ENCODE data around the gene CDHR1.

The CDHR1 gene

GRCh38 chr10:84214612-84215235, 20.4 kb downstream of the CDHR1 start:
- no peak for TF ChIP-seq SIN3A (IDR thresholded peaks at IDR 0.05; ENCODE audit: borderline replicate concordance, insufficient read depth, low read length)
- no peak for TF ChIP-seq REST (IDR thresholded peaks at IDR 0.05; ENCODE audit: insufficient read depth in 1 of 2, low read depth in 2 of 2, low read length in 2 of 2)
- TF ChIP-seq FOXP2 (optimal IDR thresholded peaks at IDR 0.05; ENCODE audit: borderline replicate concordance, extremely low read depth, extremely low read length, insufficient read depth): no peak
- TF ChIP-seq TAF1 (IDR thresholded peaks at IDR 0.05; ENCODE audit: borderline replicate concordance, insufficient read depth, low read length): no peak
- no peak for TF ChIP-seq POLR2AphosphoS5 (IDR thresholded peaks at IDR 0.05; ENCODE audit: low read depth, low read length)

GRCh38 chr10:84216834-84217233, 22.5 kb downstream of the CDHR1 start:
- TF ChIP-seq FOXP2 (optimal IDR thresholded peaks at IDR 0.05; ENCODE audit: borderline replicate concordance, extremely low read depth, extremely low read length, insufficient read depth) (no peak), SIN3A (IDR thresholded peaks at IDR 0.05; ENCODE audit: borderline replicate concordance, insufficient read depth, low read length) (no peak), TAF1 (IDR thresholded peaks at IDR 0.05; ENCODE audit: borderline replicate concordance, insufficient read depth, low read length) (no peak)

GRCh38 chr10:84217746-84218145, 23.4 kb downstream of the CDHR1 start:
- TF ChIP-seq FOXP2 (optimal IDR thresholded peaks at IDR 0.05; ENCODE audit: borderline replicate concordance, extremely low read depth, extremely low read length, insufficient read depth) (no peak), SIN3A (IDR thresholded peaks at IDR 0.05; ENCODE audit: borderline replicate concordance, insufficient read depth, low read length) (no peak), REST (IDR thresholded peaks at IDR 0.05; ENCODE audit: insufficient read depth in 1 of 2, low read depth in 2 of 2, low read length in 2 of 2) (no peak), TAF1 (IDR thresholded peaks at IDR 0.05; ENCODE audit: borderline replicate concordance, insufficient read depth, low read length) (no peak), POLR2AphosphoS5 (IDR thresholded peaks at IDR 0.05; ENCODE audit: low read depth, low read length) (no peak)

- TF ChIP-seq FOXP2 (optimal IDR thresholded peaks at IDR 0.05; ENCODE audit: borderline replicate concordance, extremely low read depth, extremely low read length, insufficient read depth): no peak
- no peak for TF ChIP-seq SIN3A (IDR thresholded peaks at IDR 0.05; ENCODE audit: borderline replicate concordance, insufficient read depth, low read length)
- TF ChIP-seq POLR2AphosphoS5 (IDR thresholded peaks at IDR 0.05; ENCODE audit: low read depth, low read length): no peak
- TF ChIP-seq REST (IDR thresholded peaks at IDR 0.05; ENCODE audit: insufficient read depth in 1 of 2, low read depth in 2 of 2, low read length in 2 of 2): no peak
- TF ChIP-seq TAF1 (IDR thresholded peaks at IDR 0.05; ENCODE audit: borderline replicate concordance, insufficient read depth, low read length): no peak
Measured at GRCh38 chr10:84221916-84222315, 27.6 kb downstream of the CDHR1 start.

- TF ChIP-seq FOXP2 (optimal IDR thresholded peaks at IDR 0.05; ENCODE audit: borderline replicate concordance, extremely low read depth, extremely low read length, insufficient read depth): no peak
- TF ChIP-seq REST (IDR thresholded peaks at IDR 0.05; ENCODE audit: insufficient read depth in 1 of 2, low read depth in 2 of 2, low read length in 2 of 2): peak; percentile 92 to 95
Measured at GRCh38 chr10:84224411-84225028, 30.2 kb downstream of the CDHR1 start.

Measured in PFSK-1 (cell line).